Measurements from ENCODE around the gene TGM6. TPM values are rescaled to one million over a fixed set of nuclear protein-coding genes. Genes with fewer than 3 reads are reported as not detected.
A peak's percentile ranks its signal among the peaks of the same experiment; 100 is the strongest.
"Not testable (repeated sequence)": the region's sequence is repeated elsewhere in the genome, so short reads cannot be mapped to it uniquely, and the experiment has no call there.

TGM6 gene
- polyA plus RNA-seq, 3 donors from 2014 or later, result not detected

GRCh38 chr20:2396241-2396814, 15.6 kb downstream of the TGM6 start:
- no peaks in the 10 kb centered on the region for H3K9me3 Mint-ChIP-seq
- no peaks in the 10 kb centered on the region for H3K36me3 Mint-ChIP-seq
- H3K27ac Mint-ChIP-seq, result no peak overlapping the region
- H3K27me3 Mint-ChIP-seq (ENCODE audit: low read depth in 3 of 3), result peaks cover 0 to 4% (median 0%) of the 10 kb centered on the region in 3 donors
- H3K4me1 Mint-ChIP-seq, result no peaks in the 10 kb centered on the region
- no peak for DNase-seq
- no peak overlapping the region for H3K4me3 Mint-ChIP-seq

- no peak for DNase-seq
- H3K4me1 Mint-ChIP-seq, result no peaks in the 10 kb centered on the region
Measured at GRCh38 chr20:2397091-2397490, 16.4 kb downstream of the TGM6 start.

GRCh38 chr20:2397595-2398145, 17.0 kb downstream of the TGM6 start:
- Mint-ChIP-seq H3K9me3 (no peaks in the 10 kb centered on the region), H3K36me3 (no peaks in the 10 kb centered on the region), H3K4me3 (no peak overlapping the region), H3K27ac (no peak overlapping the region), H3K4me1 (no peaks in the 10 kb centered on the region), H3K27me3 (ENCODE audit: low read depth in 3 of 3) (peaks cover 0 to 6% (median 0%) of the 10 kb centered on the region in 3 donors)
- DNase-seq, result no peak

More at GRCh38 chr20:2397091-2397490, 16.4 kb downstream of the TGM6 start:
- Mint-ChIP-seq H3K4me3 (no peak overlapping the region), H3K36me3 (no peaks in the 10 kb centered on the region), H3K9me3 (no peaks in the 10 kb centered on the region), H3K27ac (no peak overlapping the region), H3K27me3 (ENCODE audit: low read depth in 3 of 3) (peaks cover 0 to 4% (median 0%) of the 10 kb centered on the region in 3 donors)

DNA sequence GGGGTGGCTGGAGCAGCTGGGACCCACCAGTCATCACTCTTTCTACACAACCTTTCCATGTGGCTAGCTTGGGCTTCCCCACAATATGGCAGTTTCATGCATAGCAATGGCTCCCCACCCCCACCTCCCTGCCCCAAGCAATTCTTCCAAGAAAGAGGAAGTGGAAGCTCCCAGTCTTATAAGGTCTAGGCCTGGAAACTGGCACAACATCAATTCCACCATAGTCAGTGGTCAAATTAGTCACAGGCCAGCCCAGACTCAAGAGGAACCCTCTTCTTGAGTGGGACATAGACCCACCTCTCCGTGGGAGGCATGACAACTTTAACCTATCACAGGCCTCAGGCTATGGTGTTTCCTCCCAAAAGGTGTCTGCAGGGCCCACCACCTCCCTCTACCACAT, 17.7 kb downstream of the TGM6 start:
- Mint-ChIP-seq H3K36me3 (no peaks in the 10 kb centered on the region), H3K4me3 (no peak overlapping the region), H3K9me3 (no peaks in the 10 kb centered on the region), H3K27ac (no peak overlapping the region), H3K27me3 (ENCODE audit: low read depth in 3 of 3) (peaks cover 0 to 6% (median 1%) of the 10 kb centered on the region in 3 donors), H3K4me1 (no peaks in the 10 kb centered on the region)
- no peak for DNase-seq

DNA sequence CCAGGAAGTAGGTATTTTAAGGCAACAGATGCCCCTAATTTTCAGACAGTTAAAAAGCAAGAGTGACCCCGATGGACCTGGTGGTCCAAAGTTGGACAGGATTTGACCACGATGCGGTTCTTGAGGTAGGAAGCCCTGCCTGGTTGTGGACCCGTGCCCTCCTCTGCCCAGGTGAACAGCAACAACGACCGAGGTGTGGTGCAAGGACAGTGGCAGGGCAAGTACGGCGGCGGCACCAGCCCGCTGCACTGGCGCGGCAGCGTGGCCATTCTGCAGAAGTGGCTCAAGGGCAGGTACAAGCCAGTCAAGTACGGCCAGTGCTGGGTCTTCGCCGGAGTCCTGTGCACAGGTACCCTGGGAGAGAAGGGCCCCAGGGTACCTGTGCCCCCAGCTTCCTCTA, 18.7 kb downstream of the TGM6 start:
- Mint-ChIP-seq H3K36me3 (no peaks in the 10 kb centered on the region), H3K4me1 (no peaks in the 10 kb centered on the region), H3K27me3 (ENCODE audit: low read depth in 3 of 3) (peaks cover 0 to 2% (median 1%) of the 10 kb centered on the region in 3 donors), H3K9me3 (no peaks in the 10 kb centered on the region), H3K4me3 (no peak overlapping the region), H3K27ac (no peak overlapping the region)
- no peak for DNase-seq

GRCh38 chr20:2400290-2400689, 19.6 kb downstream of the TGM6 start:
- peaks cover 0 to 2% (median 1%) of the 10 kb centered on the region in 3 donors for H3K27me3 Mint-ChIP-seq (ENCODE audit: low read depth in 3 of 3)
- DNase-seq, result no peak
- no peak overlapping the region for H3K4me3 Mint-ChIP-seq
- no peaks in the 10 kb centered on the region for H3K36me3 Mint-ChIP-seq
- peaks cover 0 to 4% (median 0%) of the 10 kb centered on the region in 6 donors for H3K9me3 Mint-ChIP-seq
- no peaks in the 10 kb centered on the region for H3K4me1 Mint-ChIP-seq
- no peak overlapping the region for H3K27ac Mint-ChIP-seq

- H3K36me3 Mint-ChIP-seq, result no peaks in the 10 kb centered on the region
- peaks cover 0 to 6% (median 0%) of the 10 kb centered on the region in 6 donors for H3K9me3 Mint-ChIP-seq
- no peak overlapping the region for H3K27ac Mint-ChIP-seq
- no peaks in the 10 kb centered on the region for H3K4me1 Mint-ChIP-seq
- peaks cover 0 to 3% (median 1%) of the 10 kb centered on the region in 3 donors for H3K27me3 Mint-ChIP-seq (ENCODE audit: low read depth in 3 of 3)
- no peak overlapping the region for H3K4me3 Mint-ChIP-seq
- DNase-seq, result no peak
Measured at GRCh38 chr20:2401527-2401926, 20.8 kb downstream of the TGM6 start.

DNA sequence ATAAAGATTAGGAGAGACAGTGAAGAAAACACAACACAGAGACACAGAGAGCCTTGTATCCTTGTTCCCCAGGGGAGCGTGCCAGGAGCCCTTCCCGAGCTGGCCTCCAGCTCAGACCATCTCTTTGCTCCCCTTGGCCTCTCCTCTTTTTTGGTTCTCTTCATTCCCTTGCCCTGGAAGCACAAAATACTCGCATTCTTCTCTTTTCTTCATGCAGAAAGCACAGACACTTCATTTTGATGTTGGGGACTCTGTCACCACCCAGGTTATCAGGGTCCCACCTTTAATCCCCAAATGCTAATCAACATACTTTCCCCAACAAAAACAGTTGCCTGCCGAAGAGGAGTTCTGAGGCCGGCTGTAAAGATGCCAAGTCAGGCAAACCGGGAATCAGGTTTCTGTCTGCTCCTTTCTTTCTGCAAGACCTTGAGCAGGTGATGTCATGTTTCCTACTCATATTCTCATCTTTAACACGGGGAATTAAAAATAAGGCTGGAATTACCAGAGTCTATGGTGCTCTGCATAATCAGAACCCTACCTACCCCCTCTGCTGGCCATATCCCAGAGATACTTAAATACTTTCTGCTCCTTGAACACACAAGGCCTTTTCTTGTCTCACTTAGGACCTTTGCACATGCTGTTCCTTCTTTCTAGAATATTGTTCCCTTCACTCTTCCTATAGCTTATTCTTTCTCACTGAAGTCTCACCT, 21.7 kb downstream of the TGM6 start:
- Mint-ChIP-seq H3K27me3 (ENCODE audit: low read depth in 3 of 3) (peaks cover 0 to 3% (median 1%) of the 10 kb centered on the region in 3 donors), H3K27ac (no peak overlapping the region), H3K4me1 (no peaks in the 10 kb centered on the region), H3K9me3 (peaks cover 0 to 6% (median 0%) of the 10 kb centered on the region in 6 donors), H3K36me3 (no peaks in the 10 kb centered on the region), H3K4me3 (no peak overlapping the region)
- DNase-seq, result no peak

DNA sequence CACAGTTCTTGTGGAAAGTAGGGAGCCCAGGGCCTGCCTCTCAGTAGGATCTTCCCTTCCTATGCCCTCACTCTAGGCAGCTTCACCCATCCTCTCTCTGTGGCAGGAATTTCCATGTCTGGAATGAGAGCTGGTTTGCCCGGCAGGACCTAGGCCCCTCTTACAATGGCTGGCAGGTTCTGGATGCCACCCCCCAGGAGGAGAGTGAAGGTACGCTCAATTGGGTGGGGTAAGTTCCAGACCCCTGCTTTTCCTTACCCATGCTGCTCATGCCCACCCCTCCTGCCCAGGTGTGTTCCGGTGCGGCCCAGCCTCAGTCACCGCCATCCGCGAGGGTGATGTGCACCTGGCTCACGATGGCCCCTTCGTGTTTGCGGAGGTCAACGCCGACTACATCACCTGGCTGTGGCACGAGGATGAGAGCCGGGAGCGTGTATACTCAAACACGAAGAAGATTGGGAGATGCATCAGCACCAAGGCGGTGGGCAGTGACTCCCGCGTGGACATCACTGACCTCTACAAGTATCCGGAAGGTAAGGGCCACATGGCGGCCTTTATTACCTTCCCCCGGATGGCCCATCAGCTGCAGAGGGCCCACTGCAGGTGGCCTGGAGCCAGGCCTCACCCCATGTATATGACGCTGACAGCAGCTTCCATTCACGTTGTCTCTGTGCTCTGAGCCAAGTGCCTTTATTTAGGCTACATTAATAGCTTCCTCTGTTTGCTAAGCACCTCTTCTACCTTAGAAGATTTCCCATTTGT, 22.8 kb downstream of the TGM6 start:
- H3K9me3 Mint-ChIP-seq, result peaks cover 0 to 6% (median 0%) of the 10 kb centered on the region in 6 donors
- H3K4me3 Mint-ChIP-seq, result no peak overlapping the region
- H3K36me3 Mint-ChIP-seq, result no peaks in the 10 kb centered on the region
- no peaks in the 10 kb centered on the region for H3K4me1 Mint-ChIP-seq
- H3K27ac Mint-ChIP-seq, result no peak overlapping the region
- DNase-seq, result no peak
- H3K27me3 Mint-ChIP-seq (ENCODE audit: low read depth in 3 of 3), result peaks cover 0 to 4% (median 3%) of the 10 kb centered on the region in 3 donors

GRCh38 chr20:2405693-2406065, 25.0 kb downstream of the TGM6 start:
- Mint-ChIP-seq H3K4me1 (no peaks in the 10 kb centered on the region), H3K27ac (no peak overlapping the region), H3K27me3 (ENCODE audit: low read depth in 3 of 3) (peaks cover 0 to 8% (median 3%) of the 10 kb centered on the region in 3 donors), H3K9me3 (peaks cover 0 to 6% (median 0%) of the 10 kb centered on the region in 6 donors), H3K4me3 (no peak overlapping the region), H3K36me3 (no peaks in the 10 kb centered on the region)
- no peak for DNase-seq

GRCh38 chr20:2407355-2407754, 26.7 kb downstream of the TGM6 start:
- not testable (repeated sequence) for H3K27ac Mint-ChIP-seq; H3K4me1 Mint-ChIP-seq; H3K27me3 Mint-ChIP-seq (ENCODE audit: low read depth in 3 of 3); H3K4me3 Mint-ChIP-seq; H3K9me3 Mint-ChIP-seq; DNase-seq; H3K36me3 Mint-ChIP-seq

DNA sequence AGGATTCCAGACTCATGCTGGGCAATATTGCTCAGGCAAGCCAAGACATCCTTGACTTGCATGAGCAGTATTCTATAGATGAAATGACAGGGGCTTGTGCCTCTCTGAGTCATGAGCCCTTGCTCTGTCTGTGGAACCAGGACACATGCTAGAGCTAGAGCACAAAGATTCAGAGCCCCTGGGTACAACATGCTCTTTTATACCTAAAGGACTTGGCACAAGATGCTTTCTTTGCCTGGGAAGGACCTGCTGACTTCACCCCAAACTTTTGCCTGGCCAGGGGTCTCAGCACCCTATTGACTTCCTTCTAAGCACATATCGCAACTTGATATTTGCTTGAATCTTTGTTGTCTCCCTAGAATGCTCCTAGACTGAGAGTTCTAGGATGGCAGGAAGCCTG, 27.4 kb downstream of the TGM6 start:
- Mint-ChIP-seq H3K36me3 (no peaks in the 10 kb centered on the region), H3K4me3 (no peak overlapping the region), H3K4me1 (no peaks in the 10 kb centered on the region), H3K27ac (no peak overlapping the region), H3K27me3 (ENCODE audit: low read depth in 3 of 3) (peaks cover 3 to 8% (median 5%) of the 10 kb centered on the region in 3 donors), H3K9me3 (peaks cover 0 to 6% (median 0%) of the 10 kb centered on the region in 6 donors)
- no peak for DNase-seq

DNA sequence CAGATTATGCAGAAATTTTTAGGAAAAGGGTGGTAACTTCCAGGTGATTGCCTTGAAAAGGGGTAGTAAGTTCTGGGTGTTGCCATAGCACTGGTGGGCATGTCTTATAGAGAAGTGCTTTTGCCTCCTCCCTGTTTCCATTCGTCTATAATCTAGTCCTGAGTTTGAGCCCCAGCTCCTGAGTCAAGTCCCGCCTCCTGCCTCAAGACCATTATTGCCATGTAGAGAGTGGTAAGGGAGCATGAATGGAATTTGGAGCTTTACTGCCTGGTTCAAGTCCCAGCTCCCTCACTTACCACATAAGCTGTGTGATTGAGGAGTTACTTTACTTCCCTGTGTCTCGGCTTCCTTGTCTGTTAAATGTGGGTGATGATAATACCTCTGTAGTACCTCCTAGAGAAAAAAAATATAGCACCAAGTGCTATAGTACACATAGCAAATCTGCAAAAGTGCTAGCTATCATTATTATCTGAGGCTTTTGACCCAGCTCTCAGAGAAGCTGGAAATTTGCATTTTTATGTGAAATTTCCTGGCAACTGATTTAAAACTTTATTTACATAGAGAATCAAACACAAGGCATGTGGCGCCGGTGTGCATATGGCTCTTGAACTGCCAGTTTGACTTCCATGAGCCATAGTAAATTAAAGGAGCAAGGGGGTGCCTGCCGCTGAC, 36.0 kb downstream of the TGM6 start:
- Mint-ChIP-seq H3K9me3 (no peaks in the 10 kb centered on the region), H3K4me1 (no peaks in the 10 kb centered on the region), H3K4me3 (no peak overlapping the region), H3K27ac (peak overlapping the region in 1 of 6 donors; percentile 13), H3K27me3 (ENCODE audit: low read depth in 3 of 3) (peaks cover 6 to 11% (median 6%) of the 10 kb centered on the region in 3 donors), H3K36me3 (peaks cover 0 to 4% (median 0%) of the 10 kb centered on the region in 3 donors)
- no peak for DNase-seq

Data from immature natural killer cell (primary cell).